Cerebellar cortex (tissue), 1 donor: Measurements from ENCODE around the gene CPNE5.

ENCODE experiments used
- DNase-seq: peaks from one replicate; pipeline ENCODE4 v3.0.0-alpha.2; 2015; ENCODE audit warnings: low spot score

CPNE5 gene

GRCh38 chr6:36834576-36835341 lies 4.5 kb downstream of the CPNE5 start:
- DNase-seq, result no peak

GRCh38 chr6:36833182-36833789 lies 6.0 kb downstream of the CPNE5 start:
- no peak for DNase-seq

GRCh38 chr6:36832313-36832712 lies 6.9 kb downstream of the CPNE5 start:
- DNase-seq, result no peak

GRCh38 chr6:36830577-36830976 lies 8.7 kb downstream of the CPNE5 start:
- DNase-seq, result no peak

- DNase-seq, result peak; percentile 93
These were observed 9.2 kb downstream of the CPNE5 start for GRCh38 chr6:36829919-36830544.

- DNase-seq, result no peak
These were observed 11.8 kb downstream of the CPNE5 start for GRCh38 chr6:36827261-36828079.

- DNase-seq, result no peak
These were observed 12.6 kb downstream of the CPNE5 start for GRCh38 chr6:36826520-36827227.

- no peak for DNase-seq
These were observed 13.2 kb downstream of the CPNE5 start for GRCh38 chr6:36825994-36826393.

- DNase-seq, result no peak
These were observed 13.8 kb downstream of the CPNE5 start for GRCh38 chr6:36825452-36825851.

- DNase-seq, result no peak
These were observed 15.0 kb downstream of the CPNE5 start for GRCh38 chr6:36824253-36824652.

- DNase-seq, result no peak
These were observed 15.7 kb downstream of the CPNE5 start for GRCh38 chr6:36823421-36824096.

- no peak for DNase-seq
These were observed 16.6 kb downstream of the CPNE5 start for GRCh38 chr6:36822506-36823269.

- no peak for DNase-seq
These were observed 17.5 kb downstream of the CPNE5 start for GRCh38 chr6:36821581-36822335.

GRCh38 chr6:36820700-36821580 lies 18.3 kb downstream of the CPNE5 start:
- DNase-seq, result no peak

GRCh38 chr6:36818756-36819155 lies 20.5 kb downstream of the CPNE5 start:
- no peak for DNase-seq

- no peak for DNase-seq
These were observed 21.4 kb downstream of the CPNE5 start for GRCh38 chr6:36817847-36818246.

- no peak for DNase-seq
These were observed 21.9 kb downstream of the CPNE5 start for GRCh38 chr6:36817176-36817817.
